HepG2 (cell line): ENCODE measurements around the gene DAAM2. TPM values are rescaled to one million over a fixed set of nuclear protein-coding genes. Genes with fewer than 3 reads are reported as not detected.
A peak's percentile ranks its signal among the peaks of the same experiment; 100 is the strongest.

Source experiments
- CCAR2 ChIP-seq: fragments of 200-400 bp; formaldehyde crosslinking; optimal IDR thresholded peaks from 2 replicates; pipeline ENCODE3; 2018; ENCODE audit warnings: low read depth, mild to moderate bottlenecking, low read length, moderate library complexity
- CEBPB ChIP-seq: IDR thresholded peaks from 2 replicates; pipeline ENCODE4 v1.6.1; 2011; ENCODE audit warnings: low read depth, low read length, improper control_type of control experiment, borderline replicate concordance
- CHCHD3 ChIP-seq: sonication (generic); formaldehyde crosslinking; IDR thresholded peaks from 2 replicates; pipeline ENCODE4 v1.8.0; 2022; ENCODE audit warnings: mild to moderate bottlenecking, missing genetic modification reagents, moderate library complexity
- E2F1 ChIP-seq: sonication (generic); formaldehyde crosslinking; IDR thresholded peaks from 2 replicates; pipeline ENCODE4 v1.5.0; 2020; ENCODE audit warnings: missing genetic modification reagents
- GLI4 ChIP-seq: sonication (generic); formaldehyde crosslinking; IDR thresholded peaks from 2 replicates; pipeline ENCODE4 v1.5.1; 2020; ENCODE audit warnings: missing genetic modification reagents, mild to moderate bottlenecking, moderate library complexity, borderline replicate concordance
- HDAC1 ChIP-seq: sonication (generic); formaldehyde crosslinking; IDR thresholded peaks from 2 replicates; pipeline ENCODE4 v1.5.1; 2020; ENCODE audit warnings: mild to moderate bottlenecking, missing genetic modification reagents
- MAFK ChIP-seq, 2 experiments: IDR thresholded peaks in 1 of 2; conservative IDR thresholded peaks in 1 of 2; 2 replicates each; pipeline ENCODE4 v1.6.1; 2011; ENCODE audit warnings: improper control_type of control experiment in 2 of 2, low read length in 2 of 2
- MBNL3 ChIP-seq: fragments of 250-450 bp; sonication (Bioruptor Pico); conservative IDR thresholded peaks from 2 replicates; pipeline ENCODE4 v1.8.0; 2022; ENCODE audit warnings: mild to moderate bottlenecking, inconsistent platforms
- MIER3 ChIP-seq: IDR thresholded peaks from 2 replicates; pipeline ENCODE4 v1.6.1; 2016; ENCODE audit warnings: missing compliant biosample characterization, borderline replicate concordance
- MYNN ChIP-seq: sonication (generic); formaldehyde crosslinking; IDR thresholded peaks from 2 replicates; pipeline ENCODE4 v1.4.0; 2020; ENCODE audit warnings: mild to moderate bottlenecking, low read depth, missing genetic modification reagents
- PRDM4 ChIP-seq: sonication (generic); formaldehyde crosslinking; IDR thresholded peaks from 2 replicates; pipeline ENCODE4 v1.9.0; 2021; ENCODE audit warnings: missing genetic modification reagents, borderline replicate concordance
- RCOR2 ChIP-seq: IDR thresholded peaks from 2 replicates; pipeline ENCODE4 v1.6.1; 2016; ENCODE audit warnings: missing biosample characterization, missing genetic modification reagents
- RFX1 ChIP-seq: fragments of 450-650 bp; IDR thresholded peaks from 2 replicates; pipeline ENCODE4 v1.6.1; 2017
- SPEN ChIP-seq: sonication (generic); formaldehyde crosslinking; IDR thresholded peaks from 2 replicates; pipeline ENCODE4 v1.5.1; 2020; ENCODE audit warnings: low read depth, mild to moderate bottlenecking, missing genetic modification reagents
- TFE3 ChIP-seq: IDR thresholded peaks from 2 replicates; pipeline ENCODE4 v1.6.1; 2016
- ZBTB2 ChIP-seq: sonication (generic); formaldehyde crosslinking; IDR thresholded peaks from 2 replicates; pipeline ENCODE4 v1.8.0; 2022; ENCODE audit warnings: low read depth, missing genetic modification reagents
- ZNF430 ChIP-seq: sonication (generic); formaldehyde crosslinking; IDR thresholded peaks from 2 replicates; pipeline ENCODE4 v1.9.0; 2021; ENCODE audit warnings: mild to moderate bottlenecking, missing genetic modification reagents
- ZNF543 ChIP-seq: sonication (generic); formaldehyde crosslinking; IDR thresholded peaks from 2 replicates; pipeline ENCODE4 v1.4.0; 2020; ENCODE audit warnings: mild to moderate bottlenecking, missing genetic modification reagents
- ZNF749 ChIP-seq: sonication (generic); formaldehyde crosslinking; IDR thresholded peaks from 2 replicates; pipeline ENCODE4 v1.8.0; 2022; ENCODE audit warnings: mild to moderate bottlenecking, missing genetic modification reagents, moderate library complexity, borderline replicate concordance
- ZSCAN31 ChIP-seq: sonication (generic); formaldehyde crosslinking; IDR thresholded peaks from 2 replicates; pipeline ENCODE4 v1.5.0; 2020; ENCODE audit warnings: low read depth, mild to moderate bottlenecking, missing genetic modification reagents
- polyA plus RNA-seq, 8 experiments: library from polyadenylated mRNA; depleted of rRNA in 3 of 8; stranded (reverse) in 7 of 8; unstranded in 1 of 8; fragments of >200 nt; fragmentation: Illumina TruSeq in 4 of 8; extraction: Trizol in 4 of 8; gene quantifications; 2 replicates each; pipeline versions ENCODE4 v1.2.1 to v1.2.3, GENCODE V29; 2011 to 2016; ENCODE audit warnings: low read depth in 4 of 8, missing spikeins in 1 of 8, mixed read lengths in 1 of 8; ENCODE audit not compliant: insufficient read depth in 1 of 8
- total RNA-seq, 5 experiments: library from RNA; depleted of rRNA; stranded (reverse); fragments of >200 nt; fragmentation: Illumina TruSeq; extraction: Trizol; gene quantifications; 2 replicates each; pipeline ENCODE4 v1.2.3, GENCODE V29; 2016; ENCODE audit warnings: low read depth in 1 of 5

Gene DAAM2
- total and polyA plus RNA-seq, 2 of the 13 experiments (the other 11 are each of a cell fraction or from before 2014, with no cell fraction given): 0.01 TPM; not detected in 1

GRCh38 chr6:39934131-39934757 is 142.1 kb downstream of the DAAM2 start, which contains the start of gene MOCS1 (continued):
- no peak for TF ChIP-seq PRDM4 (CRISPR knock-in tag)
- peak; percentile 75; the same call in 1 of the 2 replicates for TF ChIP-seq ZNF749 (CRISPR knock-in tag)
- TF ChIP-seq HDAC1 (CRISPR knock-in tag): no peak
- no peak for TF ChIP-seq RCOR2 (CRISPR knock-in tag)
- TF ChIP-seq MIER3 (CRISPR knock-in tag): no peak
- TF ChIP-seq ZNF543 (CRISPR knock-in tag): no peak
- no peak for TF ChIP-seq CEBPB
- no peak for TF ChIP-seq MBNL3
- no peak for TF ChIP-seq TFE3 (CRISPR knock-in tag)
- no peak; the same call in 1 of the 2 replicates for TF ChIP-seq GLI4 (CRISPR knock-in tag)
- no peak for TF ChIP-seq CCAR2
- no peak; the same call in 1 of the 2 replicates for TF ChIP-seq E2F1 (CRISPR knock-in tag)
- peak; percentile 51 for TF ChIP-seq SPEN (CRISPR knock-in tag)
- no peak for TF ChIP-seq MYNN (CRISPR knock-in tag)
- TF ChIP-seq ZBTB2 (CRISPR knock-in tag): no peak
- TF ChIP-seq RFX1: no peak
- no peak for TF ChIP-seq MAFK (conservative IDR thresholded peaks at IDR 0.05 in 1 of 2, IDR thresholded peaks at IDR 0.05 in 1 of 2; ENCODE audit: low read length in 2 of 2)
- no peak for TF ChIP-seq CHCHD3 (CRISPR knock-in tag)
- 0 out of 2 replicates have a peak, but pooled peaks have one; percentile 36 for TF ChIP-seq ZNF430 (CRISPR knock-in tag)
- peak; percentile 70 for TF ChIP-seq ZSCAN31 (CRISPR knock-in tag)
